ENCODE results near the gene M1AP.

The M1AP gene

DNA sequence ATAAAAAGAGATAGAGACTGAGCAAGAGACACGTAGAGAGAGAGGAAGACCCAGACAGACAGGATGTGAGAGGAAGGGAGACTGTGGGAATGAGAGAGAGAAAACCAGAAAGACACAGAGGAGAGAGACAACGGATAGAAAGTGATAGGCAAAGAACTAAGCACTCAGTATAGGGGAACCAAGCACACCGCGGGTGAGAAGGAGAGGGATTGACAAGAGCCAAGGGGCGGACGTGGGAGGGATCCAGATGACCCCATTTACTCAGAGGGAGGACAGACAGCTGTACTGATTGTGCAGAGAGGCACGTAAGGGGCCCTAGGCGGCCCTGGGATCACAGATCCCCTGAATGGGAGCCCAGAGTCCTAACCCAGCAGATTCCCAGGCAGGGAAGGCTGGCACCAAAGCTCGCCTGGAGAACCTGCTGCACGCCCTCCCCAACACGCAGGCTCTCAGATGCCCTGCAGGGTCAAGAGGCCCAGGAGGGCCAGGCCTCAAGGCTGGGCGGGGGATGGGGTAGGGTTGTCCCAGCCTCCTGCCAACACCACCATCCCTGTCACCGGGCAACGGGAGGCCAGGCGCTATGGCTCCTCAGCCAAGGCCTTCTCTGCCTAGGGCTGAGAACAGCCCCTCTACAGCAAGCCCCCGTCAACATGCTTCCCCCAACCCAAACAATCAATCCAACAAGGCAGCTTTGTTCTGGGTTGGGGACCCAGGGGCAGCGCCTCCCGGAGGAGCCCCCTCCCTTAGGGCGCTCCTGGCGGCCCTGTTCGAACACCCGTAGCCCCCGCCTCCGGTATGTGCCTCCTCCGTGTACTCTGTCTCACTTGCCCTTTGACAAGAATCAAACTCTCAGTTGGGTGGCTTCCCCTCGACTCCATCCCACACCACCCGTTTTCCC is 95.0 kb downstream of the M1AP start:
- in situ Hi-C loops (cut with HindIII; ENCODE audit: low pct_unique_long_range_greater_than_20kb, low sequenced_read_pairs), result no loop called here
- TF ChIP-seq JUND (IDR thresholded peaks at IDR 0.05; ENCODE audit: low read depth), result no peak
- DNase-seq (ENCODE audit: low read depth in 1 of 2, low spot score in 1 of 2), result no peak

DNA sequence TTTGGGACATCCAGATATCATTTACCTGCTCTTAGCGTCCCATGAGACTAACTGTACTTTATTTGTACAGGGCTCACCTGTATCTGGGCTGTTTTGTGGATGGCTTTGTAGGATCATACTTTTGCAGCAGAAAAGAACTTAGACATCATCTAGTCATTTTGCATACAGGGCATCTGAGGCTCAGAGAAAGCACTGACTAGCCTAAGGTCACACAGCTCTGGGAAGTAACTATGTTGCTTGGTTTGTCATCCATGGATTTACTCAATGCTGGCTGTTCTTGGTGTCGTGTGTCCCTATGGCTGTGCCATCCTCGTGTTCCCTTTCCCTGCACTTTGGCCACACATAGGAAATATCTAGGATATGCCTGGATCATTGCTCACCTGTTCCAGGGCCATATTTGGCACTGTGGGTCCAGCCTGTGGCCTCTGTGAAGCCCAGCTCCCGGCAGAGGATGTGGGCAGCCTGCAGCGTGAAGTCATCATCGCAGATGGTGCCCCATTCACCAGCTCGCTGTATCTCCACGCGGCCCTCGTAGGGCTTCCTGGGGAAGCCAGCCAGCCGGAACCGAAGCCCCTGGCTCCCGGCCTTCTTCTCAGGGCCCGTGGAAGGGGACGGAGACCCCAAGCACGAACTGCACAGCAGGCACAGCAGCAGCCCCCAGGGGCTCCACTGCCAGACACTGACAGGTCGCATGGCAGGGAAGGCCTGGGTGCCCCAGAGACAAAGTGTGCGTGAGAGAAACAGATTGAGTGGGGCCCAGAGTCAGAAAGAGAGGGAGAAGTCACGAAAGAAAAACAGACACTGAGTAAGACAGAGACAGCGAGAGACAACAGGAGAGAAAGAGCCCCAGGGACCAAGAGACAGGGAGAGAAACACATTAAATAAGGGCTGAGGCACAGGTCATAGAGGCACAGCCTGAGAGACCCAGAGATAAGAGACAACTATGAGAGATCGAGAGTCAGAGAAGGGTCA is 95.9 kb downstream of the M1AP start:
- no peak for DNase-seq (ENCODE audit: low read depth in 1 of 2, low spot score in 1 of 2)
- no peak for TF ChIP-seq JUND (IDR thresholded peaks at IDR 0.05; ENCODE audit: low read depth)
- in situ Hi-C loops (cut with HindIII; ENCODE audit: low pct_unique_long_range_greater_than_20kb, low sequenced_read_pairs), result no loop called here

DNA sequence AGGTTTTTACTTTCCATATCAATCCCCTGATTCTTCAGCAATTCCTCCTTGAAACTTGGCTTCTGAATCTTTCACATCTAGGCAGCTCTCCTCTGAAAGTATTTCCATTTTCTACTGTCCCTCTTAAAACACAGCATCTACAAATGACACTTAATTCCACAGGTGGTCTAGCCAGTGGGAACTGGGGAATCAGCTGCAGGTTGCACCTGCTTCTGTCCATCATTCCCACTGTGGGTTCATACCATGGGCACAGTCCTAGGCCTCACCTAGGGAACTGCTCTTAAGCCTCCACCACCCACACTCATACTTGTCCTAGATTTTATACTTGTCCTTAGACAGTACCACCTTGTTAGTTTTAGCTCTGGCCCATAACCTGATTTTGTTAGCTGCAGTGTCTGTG is 96.6 kb downstream of the M1AP start:
- in situ Hi-C loops (cut with HindIII; ENCODE audit: low pct_unique_long_range_greater_than_20kb, low sequenced_read_pairs), result no loop called here
- DNase-seq (ENCODE audit: low read depth in 1 of 2, low spot score in 1 of 2), result no peak
- no peak for TF ChIP-seq JUND (IDR thresholded peaks at IDR 0.05; ENCODE audit: low read depth)

DNA sequence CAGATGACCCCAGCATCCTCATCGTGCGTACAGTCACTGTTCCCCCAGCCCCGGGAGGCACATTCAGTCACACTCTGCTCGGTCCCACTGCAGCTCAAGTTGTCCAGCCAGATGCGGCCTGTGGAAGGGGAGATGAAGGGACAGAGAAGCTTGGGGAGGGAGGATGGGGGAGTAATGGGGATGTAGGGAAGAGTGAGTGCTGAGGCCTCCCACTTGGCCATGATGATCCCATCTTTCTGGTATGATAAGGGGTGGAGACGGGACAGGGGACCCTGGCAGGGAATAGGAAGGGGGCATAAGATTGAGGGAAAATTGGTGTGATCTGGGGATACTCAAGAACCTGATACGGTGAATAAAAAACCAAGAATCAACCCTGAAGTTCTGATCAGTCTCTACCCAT is 97.9 kb downstream of the M1AP start:
- DNase-seq (ENCODE audit: low read depth in 1 of 2, low spot score in 1 of 2), result no peak
- in situ Hi-C loops (cut with HindIII; ENCODE audit: low pct_unique_long_range_greater_than_20kb, low sequenced_read_pairs), result no loop called here
- no peak for TF ChIP-seq JUND (IDR thresholded peaks at IDR 0.05; ENCODE audit: low read depth)

DNA sequence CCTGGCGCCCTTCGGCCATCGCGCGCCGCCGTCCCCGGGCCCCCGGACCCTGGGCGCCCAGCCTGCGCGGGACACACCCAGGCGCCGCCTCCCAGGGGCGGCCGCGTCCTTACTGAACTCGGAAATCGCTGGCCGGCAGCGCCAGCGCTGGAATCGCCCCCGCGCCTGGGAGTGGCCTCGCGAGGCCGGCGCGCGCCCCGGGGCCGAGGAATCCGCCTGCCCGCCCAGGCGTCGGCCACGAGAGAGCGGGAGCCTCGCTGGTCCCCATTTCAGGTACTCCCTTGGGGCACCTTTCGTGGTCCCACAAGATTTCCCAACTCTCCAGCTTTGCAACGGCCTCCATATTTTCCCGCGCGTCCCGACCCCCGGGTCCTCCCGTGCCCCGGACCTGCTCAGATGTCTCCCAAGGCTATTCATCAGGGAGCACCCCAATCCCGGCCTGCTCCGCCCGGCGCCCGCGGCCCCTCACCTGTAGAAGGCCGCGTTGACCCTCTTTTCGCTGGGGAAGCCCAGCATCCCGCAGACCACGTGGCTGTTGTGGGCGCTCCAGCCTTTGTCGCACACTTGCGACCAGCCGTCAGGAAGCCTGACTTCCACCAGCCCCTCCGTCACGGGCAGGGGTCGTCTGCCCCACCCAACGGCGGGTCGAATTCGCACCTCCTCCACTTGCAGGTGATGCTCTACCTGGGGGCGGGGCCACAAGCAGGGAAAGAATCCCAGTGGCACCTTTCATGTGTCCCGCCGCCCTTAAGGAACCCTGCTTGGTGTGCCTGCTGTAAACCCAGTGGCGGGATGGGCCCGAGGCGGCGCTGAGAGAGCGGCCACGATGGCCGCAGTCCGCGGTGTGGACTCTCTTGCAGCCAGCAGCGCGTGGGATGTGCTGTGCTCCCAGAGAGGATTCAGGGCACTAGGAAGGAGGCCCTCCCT is 99.0 kb downstream of the M1AP start:
- in situ Hi-C loops (cut with HindIII; ENCODE audit: low pct_unique_long_range_greater_than_20kb, low sequenced_read_pairs), result no loop called here
- peak; percentile 59 to 67 for DNase-seq (ENCODE audit: low read depth in 1 of 2, low spot score in 1 of 2)
- TF ChIP-seq JUND (IDR thresholded peaks at IDR 0.05; ENCODE audit: low read depth), result no peak

DNA sequence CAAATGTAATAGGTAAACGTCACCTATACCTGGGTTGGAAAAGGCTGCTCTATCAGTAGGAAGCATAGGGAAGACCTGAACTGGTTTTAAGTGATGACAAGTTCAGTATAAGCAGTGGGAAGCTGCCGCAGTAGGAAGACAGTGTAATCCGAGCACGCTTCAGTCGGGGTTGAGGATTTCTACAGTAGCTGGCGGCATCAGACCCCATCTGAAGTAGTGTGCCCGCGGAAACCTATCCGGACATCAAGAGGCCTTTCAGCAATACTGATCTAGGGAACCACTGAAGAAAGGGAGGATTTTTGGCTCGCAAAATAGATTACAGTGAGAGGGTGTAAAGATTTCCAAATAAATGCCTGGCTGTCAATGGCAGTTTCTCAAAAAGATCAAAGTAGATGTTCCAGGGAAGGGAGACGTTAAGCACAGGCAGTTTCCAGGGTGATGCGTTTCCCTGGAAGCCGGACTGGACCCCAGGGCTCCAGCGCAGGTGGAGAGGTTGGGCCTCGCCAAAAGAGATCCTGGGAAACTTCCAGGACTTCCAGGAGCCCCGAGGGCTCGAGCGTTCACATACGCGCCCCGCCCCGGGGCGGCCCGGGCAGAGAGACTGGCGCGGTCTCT is 99.7 kb downstream of the M1AP start:
- in situ Hi-C loops (cut with HindIII; ENCODE audit: low pct_unique_long_range_greater_than_20kb, low sequenced_read_pairs), result no loop called here
- no peak for TF ChIP-seq JUND (IDR thresholded peaks at IDR 0.05; ENCODE audit: low read depth)
- no peak for DNase-seq (ENCODE audit: low read depth in 1 of 2, low spot score in 1 of 2)

DNA sequence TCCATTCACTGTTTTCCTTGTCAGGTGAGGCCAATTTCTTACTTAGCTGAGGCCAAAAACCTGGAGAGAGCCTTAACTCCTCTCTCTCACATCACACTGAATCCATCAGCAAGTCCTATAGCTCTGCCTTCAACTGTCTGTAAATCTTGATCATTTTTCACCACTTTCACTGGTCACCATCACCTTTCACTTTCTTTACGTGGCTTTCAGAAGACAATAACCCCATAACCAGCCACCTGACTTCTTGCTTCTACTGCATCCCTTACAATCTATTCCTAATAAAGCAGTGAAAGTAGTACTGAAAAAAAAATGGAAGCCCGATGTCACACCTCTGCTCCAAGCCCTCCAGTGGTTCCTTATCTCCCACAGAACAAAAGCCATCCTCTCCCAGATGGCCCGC is 102.1 kb downstream of the M1AP start:
- in situ Hi-C loops (cut with HindIII; ENCODE audit: low pct_unique_long_range_greater_than_20kb, low sequenced_read_pairs), result no loop called here

DNA sequence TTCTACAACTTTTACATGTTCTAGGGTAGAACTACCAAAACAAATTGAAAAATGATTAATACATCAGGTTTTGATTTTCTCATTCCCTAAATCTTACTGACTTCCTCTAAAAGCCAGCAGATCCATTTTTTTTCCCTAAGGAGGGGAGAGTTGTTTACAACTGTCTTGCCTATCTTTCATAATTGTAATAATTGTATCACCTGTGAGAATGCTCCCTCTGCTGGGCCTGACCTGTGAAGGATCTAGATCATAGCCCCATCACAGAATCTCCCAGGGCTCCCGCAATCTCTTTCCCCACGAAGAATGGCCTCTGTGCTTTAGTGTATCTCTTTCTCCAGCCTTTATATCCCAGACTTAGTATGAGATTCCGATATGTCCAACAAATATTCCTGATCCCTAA is 103.5 kb downstream of the M1AP start:
- no peak for DNase-seq (ENCODE audit: low read depth in 1 of 2, low spot score in 1 of 2)
- in situ Hi-C loops (cut with HindIII; ENCODE audit: low pct_unique_long_range_greater_than_20kb, low sequenced_read_pairs), result no loop called here
- no peak for TF ChIP-seq JUND (IDR thresholded peaks at IDR 0.05; ENCODE audit: low read depth)

More for the DNA sequence above, 102.1 kb downstream of the M1AP start:
- TF ChIP-seq JUND (IDR thresholded peaks at IDR 0.05; ENCODE audit: low read depth), result no peak
- no peak for DNase-seq (ENCODE audit: low read depth in 1 of 2, low spot score in 1 of 2)

DNA sequence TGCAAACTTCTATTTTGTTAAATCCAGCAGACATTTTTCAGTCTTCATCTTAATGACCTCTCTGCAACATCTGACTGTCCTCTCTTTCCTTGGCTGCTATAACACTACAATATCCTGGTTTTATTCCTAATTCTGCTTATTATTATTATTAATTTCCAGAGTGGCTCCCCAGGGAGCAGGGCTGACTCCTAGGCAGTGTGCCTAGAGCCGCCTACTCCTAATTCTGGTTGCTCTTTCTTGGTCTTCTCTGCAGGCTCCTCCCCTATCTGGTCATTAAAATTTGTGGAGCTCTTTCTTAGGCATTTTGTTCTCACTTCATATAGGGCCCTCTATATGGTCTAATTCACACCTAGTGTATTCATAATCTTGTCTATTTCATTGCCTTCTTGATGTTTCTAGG is 105.2 kb downstream of the M1AP start:
- in situ Hi-C loops (cut with HindIII; ENCODE audit: low pct_unique_long_range_greater_than_20kb, low sequenced_read_pairs), result no loop called here
- no peak for DNase-seq (ENCODE audit: low read depth in 1 of 2, low spot score in 1 of 2)
- TF ChIP-seq JUND (IDR thresholded peaks at IDR 0.05; ENCODE audit: low read depth), result no peak

DNA sequence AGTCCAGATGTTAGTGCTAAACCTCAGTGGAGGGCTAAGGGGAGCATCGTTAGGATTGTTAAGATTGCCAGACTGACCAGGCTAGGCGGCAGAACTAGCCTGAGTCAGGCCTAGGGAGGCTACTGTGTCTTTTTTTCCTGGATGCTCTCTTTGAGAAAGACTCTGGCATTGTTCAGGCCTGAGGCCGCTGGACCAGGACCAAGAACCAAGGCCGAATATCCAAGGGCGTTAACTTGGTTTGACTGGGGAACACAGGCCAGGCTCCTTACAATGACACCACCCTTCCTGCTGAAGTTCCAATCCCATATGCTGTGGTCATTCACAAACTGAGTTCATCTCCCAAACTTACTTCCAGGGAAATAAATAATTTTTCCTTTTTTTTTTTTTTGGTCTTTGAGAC is 107.8 kb downstream of the M1AP start:
- DNase-seq (ENCODE audit: low read depth in 1 of 2, low spot score in 1 of 2), result no peak
- in situ Hi-C loops (cut with HindIII; ENCODE audit: low pct_unique_long_range_greater_than_20kb, low sequenced_read_pairs), result no loop called here

DNA sequence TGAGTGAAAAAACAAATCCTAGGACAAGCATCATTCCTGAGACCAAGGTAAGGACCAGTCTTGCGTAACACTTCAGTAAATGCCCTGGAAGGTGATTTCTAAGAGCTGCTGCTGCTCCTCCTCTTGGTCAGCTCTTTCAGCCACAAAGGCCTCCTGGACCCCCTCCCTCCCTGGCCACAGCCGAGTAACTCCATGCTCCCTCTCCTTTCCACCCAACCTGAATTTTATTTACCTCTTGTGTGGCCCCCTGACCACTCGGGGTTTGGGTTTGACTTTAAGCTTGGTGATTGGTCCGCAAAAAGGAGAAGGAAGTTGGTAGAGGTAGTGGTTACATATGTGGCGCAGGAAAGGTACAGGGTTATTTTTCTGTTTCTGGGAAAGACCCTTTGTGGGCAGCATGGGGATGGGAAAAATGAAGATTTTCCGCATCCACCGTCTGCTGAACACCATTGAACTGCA is 109.2 kb downstream of the M1AP start:
- in situ Hi-C loops (cut with HindIII; ENCODE audit: low pct_unique_long_range_greater_than_20kb, low sequenced_read_pairs), result no loop called here
- DNase-seq (ENCODE audit: low read depth in 1 of 2, low spot score in 1 of 2), result no peak
- no peak for TF ChIP-seq JUND (IDR thresholded peaks at IDR 0.05; ENCODE audit: low read depth)

More for the DNA sequence above, 107.8 kb downstream of the M1AP start:
- no peak for TF ChIP-seq JUND (IDR thresholded peaks at IDR 0.05; ENCODE audit: low read depth)

Data from T47D (cell line).